ENCODE data around the gene SPTBN1.

GRCh38 chr2:54437588-54437987 is 18.5 kb upstream of the SPTBN1 start:
- no peak for TF ChIP-seq CTCF (IDR thresholded peaks at IDR 0.05; ENCODE audit: low read depth, low read length)
- no peak for TF ChIP-seq EZH2phosphoT487 (IDR thresholded peaks at IDR 0.05; ENCODE audit: low read depth)
